Right cardiac atrium (tissue), 5 donors: ENCODE measurements around the gene DDX43. TPM values are rescaled to one million over a fixed set of nuclear protein-coding genes. Genes with fewer than 3 reads are reported as not detected.
"Not testable (repeated sequence)": the region's sequence is repeated elsewhere in the genome, so short reads cannot be mapped to it uniquely, and the experiment has no call there.

ENCODE experiments used
- ATAC-seq, 2 donors: fragments of 200-7000 bp; cut with Tn5 transposase; one replicate each; pipeline versions ENCODE4 v1.8.0 to v1.9.1; 2020; ENCODE audit warnings: moderate library complexity in 2 of 2, mild to moderate bottlenecking in 1 of 2
- DNase-seq, 3 donors: peaks; one replicate each; pipeline ENCODE4 v3.0.0-alpha.2; 2020
- H3K27ac ChIP-seq: one replicate; pipeline ENCODE4 v1.5.1; 2013; ENCODE audit warnings: mild to moderate bottlenecking, low read length, control low read depth, moderate library complexity
- H3K27me3 ChIP-seq: one replicate; pipeline ENCODE4 v1.6.1; 2013; ENCODE audit not compliant: control insufficient read depth, insufficient read depth
- H3K4me1 ChIP-seq: one replicate; pipeline ENCODE4 v1.6.1; 2013; ENCODE audit warnings: low read length; ENCODE audit not compliant: control insufficient read depth, insufficient read depth
- H3K4me3 ChIP-seq: one replicate; pipeline ENCODE4 v1.5.1; 2013; ENCODE audit warnings: low read length, control low read depth
- H3K9me3 ChIP-seq: one replicate; pipeline ENCODE4 v1.6.1; 2013; ENCODE audit warnings: low read length; ENCODE audit not compliant: control insufficient read depth
- WGBS: extraction: QIAGEN DNeasy Blood & Tissue Kit; methylation state at CpG from one replicate; pipeline ENCODE4 v1.1.7; 2013; 5-methylcytosine and 5-hydroxymethylcytosine counted together
- intact Hi-C, 4 donors: fragments of 100-400 bp; cut with DNase I; formaldehyde crosslinking; loops; one replicate each; pipeline versions ENCODE4 v1.11.0 to v1.14.0; 2022 to 2023
- polyA plus RNA-seq: library from polyadenylated mRNA; stranded (reverse); fragments of 200-250 nt; gene quantifications from one replicate; pipeline ENCODE4 v1.2.3, GENCODE V29; 2013
- total RNA-seq, 4 donors: library from RNA; stranded (reverse); fragmentation: NEBNext Ultra II Directional; extraction: Animal tissue kit (Norgen Biotek cat#: 25700); gene quantifications; one replicate each; pipeline ENCODE4 v1.2.1, GENCODE V29; 2021
- donor health status: healthy with polysubstance abuse.
- donor health status: DM: no; HTN: yes; CAD: no.
- donor health status: DM: no; HTN: no; CAD: no.
- donor health status: DM: no; HTN: yes; CAD: no; lungs with severe emphysema.
- donor health status: DM: yes; HTN: yes; CAD: no.

The DDX43 gene
- total and polyA plus RNA-seq, 5 donors = 0.16 to 1.9 (median 0.50) TPM

GRCh38 chr6:73435236-73435635, 40.6 kb downstream of the DDX43 start:
- Histone ChIP-seq H3K4me1 (no peaks in the 10 kb centered on the region), H3K4me3 (no peak overlapping the region), H3K27ac (no peak overlapping the region), H3K27me3 (no peaks in the 10 kb centered on the region), H3K9me3 (no peaks in the 10 kb centered on the region)
- intact Hi-C loops = no loop called here
- no peak for DNase-seq
- ATAC-seq = no peak
- WGBS = 93% methylated on average over 3 of the region's 3 CpGs

- ATAC-seq = no peak
- Histone ChIP-seq H3K27ac (no peak overlapping the region), H3K9me3 (no peaks in the 10 kb centered on the region), H3K27me3 (no peaks in the 10 kb centered on the region), H3K4me1 (no peaks in the 10 kb centered on the region), H3K4me3 (no peak overlapping the region)
- 88% methylated on average over 3 of the region's 3 CpGs for WGBS
- no peak for DNase-seq
- intact Hi-C loops = no loop called here
Measured at GRCh38 chr6:73443555-73443954, 48.9 kb downstream of the DDX43 start.

GRCh38 chr6:73451223-73452106, 56.8 kb downstream of the DDX43 start:
- H3K4me3 ChIP-seq = peak overlapping the region; percentile 83
- H3K9me3 ChIP-seq = no peaks in the 10 kb centered on the region
- intact Hi-C loops = no loop called here
- H3K27me3 ChIP-seq = no peaks in the 10 kb centered on the region
- DNase-seq (peak; percentile 35 to 81 (median 66)), ATAC-seq (peak; percentile 78 to 81)
- peak overlapping the region; percentile 76 for H3K27ac ChIP-seq
- H3K4me1 ChIP-seq = no peaks in the 10 kb centered on the region
- 1% methylated on average over 79 of the region's 79 CpGs for WGBS

GRCh38 chr6:73452107-73452461, 57.5 kb downstream of the DDX43 start, which contains the start of gene CGAS:
Gene CGAS, minus strand, starts transcription at chr6:73452297. Its CDS starts 116 bp downstream, at chr6:73452181.
- intact Hi-C loops = no loop called here
- Histone ChIP-seq H3K4me1 (no peaks in the 10 kb centered on the region), H3K9me3 (no peaks in the 10 kb centered on the region), H3K27me3 (no peaks in the 10 kb centered on the region), H3K4me3 (peak within 1 kb of the TSS; percentile 83), H3K27ac (peak within 1 kb of the TSS; percentile 76)
- ATAC-seq = peak; percentile 95 to 97
- 7% methylated on average over 23 of the region's 23 CpGs for WGBS
- peak; percentile 84 to 93 (median 93) for DNase-seq

- H3K4me3 ChIP-seq = no peak overlapping the region
- no peak for DNase-seq
- no peak for ATAC-seq
- intact Hi-C loops = no loop called here
- no peaks in the 10 kb centered on the region for H3K4me1 ChIP-seq
- WGBS = 64% methylated on average over 3 of the region's 3 CpGs
- H3K27ac ChIP-seq = no peak overlapping the region
- no peaks in the 10 kb centered on the region for H3K27me3 ChIP-seq
- no peaks in the 10 kb centered on the region for H3K9me3 ChIP-seq
Measured at GRCh38 chr6:73455865-73456629, 61.4 kb downstream of the DDX43 start.

GRCh38 chr6:73459474-73459873, 64.8 kb downstream of the DDX43 start:
- intact Hi-C loops, H3K9me3 ChIP-seq, ATAC-seq, DNase-seq, H3K27me3 ChIP-seq, H3K4me1 ChIP-seq, H3K4me3 ChIP-seq, H3K27ac ChIP-seq: not testable (repeated sequence)
- 71% methylated on average over 7 of the region's 7 CpGs for WGBS

GRCh38 chr6:73460056-73460455, 65.4 kb downstream of the DDX43 start:
- intact Hi-C loops = no loop called here
- Histone ChIP-seq H3K27me3 (no peaks in the 10 kb centered on the region), H3K9me3 (no peaks in the 10 kb centered on the region), H3K4me1 (peaks cover 5% of the 10 kb centered on the region), H3K27ac (no peak overlapping the region), H3K4me3 (no peak overlapping the region)
- DNase-seq = no peak
- no peak for ATAC-seq
- WGBS = 65% methylated on average over 5 of the region's 5 CpGs

- intact Hi-C loops = no loop called here
Measured at GRCh38 chr6:73461537-73462350, 67.1 kb downstream of the DDX43 start, which contains the start of gene MTO1. Gene MTO1, plus strand, starts transcription at chr6:73461737. Its CDS starts 118 bp downstream, at chr6:73461855.

More at GRCh38 chr6:73461537-73462350, 67.1 kb downstream of the DDX43 start, which contains the start of gene MTO1:
- peak within 1 kb of the TSS; percentile 98 for H3K27ac ChIP-seq
- H3K9me3 ChIP-seq = no peaks in the 10 kb centered on the region
- H3K4me1 ChIP-seq = peaks cover 5% of the 10 kb centered on the region
- DNase-seq = peak; percentile 93 to 96 (median 93)
- peak; percentile 98 for ATAC-seq
- H3K4me3 ChIP-seq = peak within 1 kb of the TSS; percentile 59
- H3K27me3 ChIP-seq = no peaks in the 10 kb centered on the region
- WGBS = under 1% methylated on average over 55 of the region's 55 CpGs
